ENCODE results near the gene RRH.

The RRH gene

GRCh38 chr4:109810552-109811387 is 17.0 kb upstream of the RRH start:
- DNase-seq: no peak

GRCh38 chr4:109811707-109812106 is 16.1 kb upstream of the RRH start:
- Histone ChIP-seq H3K9ac (ENCODE audit: low read depth, low read length) (no peak overlapping the region), H3K79me2 (ENCODE audit: insufficient read depth, low read length) (peaks cover 13% of the 10 kb centered on the region), H3K27ac (ENCODE audit: low read length) (no peak overlapping the region), H3K27me3 (ENCODE audit: insufficient read depth, low read length, poor library complexity) (no peaks in the 10 kb centered on the region), H3K4me3 (ENCODE audit: low read depth in 1 of 2, low read length in 2 of 2) (no peak overlapping the region), H4K20me1 (ENCODE audit: insufficient read depth, low read length) (no peaks in the 10 kb centered on the region), H3K4me1 (ENCODE audit: insufficient read depth, low read length) (peaks cover 18% of the 10 kb centered on the region), H3K9me3 (ENCODE audit: insufficient read depth, low read length, severe bottlenecking) (no peaks in the 10 kb centered on the region), H3K4me2 (ENCODE audit: insufficient read depth, low read length) (no peak overlapping the region), H2AFZ (ENCODE audit: low read depth, low read length) (no peak overlapping the region), H3K36me3 (ENCODE audit: insufficient read depth, low read length) (no peaks in the 10 kb centered on the region)
- no peak for DNase-seq
- TF ChIP-seq CTCF (IDR thresholded peaks at IDR 0.05; ENCODE audit: borderline replicate concordance, extremely low read depth, low read length, poor library complexity, severe bottlenecking) (no peak), EZH2 (IDR thresholded peaks at IDR 0.05; ENCODE audit: borderline replicate concordance, low read depth, low read length, severe bottlenecking) (no peak)
- ATAC-seq (ENCODE audit: insufficient read depth, low read depth): no peak

More at GRCh38 chr4:109810552-109811387, 17.0 kb upstream of the RRH start:
- TF ChIP-seq EZH2 (IDR thresholded peaks at IDR 0.05; ENCODE audit: borderline replicate concordance, low read depth, low read length, severe bottlenecking) (no peak), CTCF (IDR thresholded peaks at IDR 0.05; ENCODE audit: borderline replicate concordance, extremely low read depth, low read length, poor library complexity, severe bottlenecking) (no peak)
- Histone ChIP-seq H3K79me2 (ENCODE audit: insufficient read depth, low read length) (peaks cover 4% of the 10 kb centered on the region), H3K27me3 (ENCODE audit: insufficient read depth, low read length, poor library complexity) (no peaks in the 10 kb centered on the region), H4K20me1 (ENCODE audit: insufficient read depth, low read length) (no peaks in the 10 kb centered on the region), H3K4me3 (ENCODE audit: low read depth in 1 of 2, low read length in 2 of 2) (no peak overlapping the region), H3K36me3 (ENCODE audit: insufficient read depth, low read length) (no peaks in the 10 kb centered on the region), H3K9me3 (ENCODE audit: insufficient read depth, low read length, severe bottlenecking) (no peaks in the 10 kb centered on the region), H3K9ac (ENCODE audit: low read depth, low read length) (no peak overlapping the region), H3K4me2 (ENCODE audit: insufficient read depth, low read length) (no peak overlapping the region), H2AFZ (ENCODE audit: low read depth, low read length) (no peak overlapping the region), H3K27ac (ENCODE audit: low read length) (no peak overlapping the region), H3K4me1 (ENCODE audit: insufficient read depth, low read length) (peaks cover 12% of the 10 kb centered on the region)
- no peak for ATAC-seq (ENCODE audit: insufficient read depth, low read depth)

GRCh38 chr4:109815151-109816081 is 12.4 kb upstream of the RRH start, which contains the start of gene GAR1:
TSS of gene GAR1 (plus strand) at chr4:109815762. CDS start at chr4:109816165, 403 bp downstream.
- no peaks in the 10 kb centered on the region; the same call in 1 of the 2 replicates for H4K20me1 ChIP-seq (ENCODE audit: insufficient read depth, low read length)
- peak within 1 kb of the TSS; percentile 86 for H3K27ac ChIP-seq (ENCODE audit: low read length)
- H3K36me3 ChIP-seq (ENCODE audit: insufficient read depth, low read length): peaks cover 36% of the 10 kb centered on the region
- H3K4me1 ChIP-seq (ENCODE audit: insufficient read depth, low read length): peaks cover 32% of the 10 kb centered on the region
- no peaks in the 10 kb centered on the region for H3K9me3 ChIP-seq (ENCODE audit: insufficient read depth, low read length, severe bottlenecking)
- peaks cover 41% of the 10 kb centered on the region for H3K79me2 ChIP-seq (ENCODE audit: insufficient read depth, low read length)
- H2AFZ ChIP-seq (ENCODE audit: low read depth, low read length): peak within 1 kb of the TSS; percentile 92
- peak within 1 kb of the TSS; percentile 67 for H3K9ac ChIP-seq (ENCODE audit: low read depth, low read length)
- peak within 1 kb of the TSS; percentile 76 for H3K4me2 ChIP-seq (ENCODE audit: insufficient read depth, low read length)
- ATAC-seq (ENCODE audit: insufficient read depth, low read depth) (peak; percentile 92), DNase-seq (peak; percentile 92)
- TF ChIP-seq EZH2 (IDR thresholded peaks at IDR 0.05; ENCODE audit: borderline replicate concordance, low read depth, low read length, severe bottlenecking) (no peak), CTCF (IDR thresholded peaks at IDR 0.05; ENCODE audit: borderline replicate concordance, extremely low read depth, low read length, poor library complexity, severe bottlenecking) (no peak)
- H3K27me3 ChIP-seq (ENCODE audit: insufficient read depth, low read length, poor library complexity): no peaks in the 10 kb centered on the region
- H3K4me3 ChIP-seq (ENCODE audit: low read depth in 1 of 2, low read length in 2 of 2): peak within 1 kb of the TSS; percentile 59 to 81
